HG03280 (cell line): ENCODE data around the gene SAMD13.

Experiments used
- ATAC-seq: cut with Tn5 transposase; IDR thresholded peaks from one replicate; pipeline ENCODE4 v1.9.1; 2021; ENCODE audit warnings: mild to moderate bottlenecking, moderate library complexity; ENCODE audit not compliant: unreplicated experiment

Gene SAMD13

GRCh38 chr1:84370266-84370665, 68.8 kb downstream of the SAMD13 start:
- ATAC-seq = no peak

- ATAC-seq = no peak
Measured at GRCh38 chr1:84370831-84371394, 69.4 kb downstream of the SAMD13 start.

GRCh38 chr1:84373436-84374141, 72.1 kb downstream of the SAMD13 start:
- no peak for ATAC-seq

GRCh38 chr1:84374991-84375696, 73.6 kb downstream of the SAMD13 start:
- ATAC-seq = no peak

- no peak for ATAC-seq
Measured at GRCh38 chr1:84376000-84376910, 74.7 kb downstream of the SAMD13 start.

- ATAC-seq = no peak
Measured at GRCh38 chr1:84377480-84378095, 76.1 kb downstream of the SAMD13 start.

- no peak for ATAC-seq
Measured at GRCh38 chr1:84379138-84379916, 77.8 kb downstream of the SAMD13 start.

- ATAC-seq = no peak
Measured at GRCh38 chr1:84379917-84380180, 78.3 kb downstream of the SAMD13 start.

GRCh38 chr1:84382127-84382526, 80.6 kb downstream of the SAMD13 start:
- ATAC-seq = no peak

- ATAC-seq = no peak
Measured at GRCh38 chr1:84385347-84385746, 83.8 kb downstream of the SAMD13 start.

- ATAC-seq = no peak
Measured at GRCh38 chr1:84386716-84387479, 85.4 kb downstream of the SAMD13 start.

GRCh38 chr1:84387480-84388163, 86.1 kb downstream of the SAMD13 start:
- no peak for ATAC-seq

- ATAC-seq = no peak
Measured at GRCh38 chr1:84390226-84390625, 88.7 kb downstream of the SAMD13 start.

GRCh38 chr1:84398175-84399155, 97.0 kb downstream of the SAMD13 start, which contains the start of gene DNASE2B:
Gene DNASE2B (plus strand): TSS chr1:84398484. CDS start chr1:84398565, 81 bp downstream.
- no peak for ATAC-seq
